ENCODE data around the gene SCAI.
"Not testable (repeated sequence)": the region's sequence is repeated elsewhere in the genome, so short reads cannot be mapped to it uniquely, and the experiment has no call there.

DNA sequence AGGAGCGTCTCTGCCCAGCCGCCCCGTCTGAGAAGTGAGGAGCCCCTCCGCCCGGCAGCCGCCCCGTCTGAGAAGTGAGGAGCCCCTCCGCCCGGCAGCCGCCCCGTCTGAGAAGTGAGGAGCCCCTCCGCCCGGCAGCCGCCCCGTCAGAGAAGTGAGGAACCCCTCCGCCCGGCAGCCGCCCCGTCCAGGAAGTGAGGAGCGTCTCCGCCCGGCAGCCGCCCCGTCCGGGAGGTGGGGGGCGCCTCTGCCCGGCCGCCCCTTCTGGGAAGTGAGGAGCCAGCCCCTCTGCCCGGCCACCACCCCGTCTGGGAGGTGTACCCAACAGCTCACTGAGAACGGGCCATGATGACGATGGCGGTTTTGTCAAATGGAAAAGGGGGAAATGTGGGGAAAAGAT lies 34.8 kb downstream of the SCAI start:
- not testable (repeated sequence) for TF ChIP-seq POLR2A (IDR thresholded peaks at IDR 0.05; ENCODE audit: low read depth); POLR2AphosphoS5 (IDR thresholded peaks at IDR 0.05)
- TF ChIP-seq, protein P1, sequence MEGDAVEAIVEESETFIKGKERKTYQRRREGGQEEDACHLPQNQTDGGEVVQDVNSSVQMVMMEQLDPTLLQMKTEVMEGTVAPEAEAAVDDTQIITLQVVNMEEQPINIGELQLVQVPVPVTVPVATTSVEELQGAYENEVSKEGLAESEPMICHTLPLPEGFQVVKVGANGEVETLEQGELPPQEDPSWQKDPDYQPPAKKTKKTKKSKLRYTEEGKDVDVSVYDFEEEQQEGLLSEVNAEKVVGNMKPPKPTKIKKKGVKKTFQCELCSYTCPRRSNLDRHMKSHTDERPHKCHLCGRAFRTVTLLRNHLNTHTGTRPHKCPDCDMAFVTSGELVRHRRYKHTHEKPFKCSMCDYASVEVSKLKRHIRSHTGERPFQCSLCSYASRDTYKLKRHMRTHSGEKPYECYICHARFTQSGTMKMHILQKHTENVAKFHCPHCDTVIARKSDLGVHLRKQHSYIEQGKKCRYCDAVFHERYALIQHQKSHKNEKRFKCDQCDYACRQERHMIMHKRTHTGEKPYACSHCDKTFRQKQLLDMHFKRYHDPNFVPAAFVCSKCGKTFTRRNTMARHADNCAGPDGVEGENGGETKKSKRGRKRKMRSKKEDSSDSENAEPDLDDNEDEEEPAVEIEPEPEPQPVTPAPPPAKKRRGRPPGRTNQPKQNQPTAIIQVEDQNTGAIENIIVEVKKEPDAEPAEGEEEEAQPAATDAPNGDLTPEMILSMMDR (IDR thresholded peaks at IDR 0.05) = not testable (repeated sequence)
